BE2C (cell line): ENCODE results near the gene TSPAN31.

ENCODE experiments used
- DNase-seq: peaks from one replicate; pipeline ENCODE4 v3.0.0-alpha.2; 2020
- H3K27me3 ChIP-seq: fragments of 250-450 bp; sonication (Bioruptor Pico); 2 replicates; pipeline ENCODE4 v1.5.1; 2020; ENCODE audit warnings: mild to moderate bottlenecking
- H3K36me3 ChIP-seq: fragments of 250-450 bp; sonication (Bioruptor Pico); 2 replicates; pipeline ENCODE4 v1.5.1; 2020; ENCODE audit warnings: mild to moderate bottlenecking
- H3K4me1 ChIP-seq: fragments of 250-450 bp; sonication (Bioruptor Pico); 2 replicates; pipeline ENCODE4 v1.5.1; 2020
- H3K4me3 ChIP-seq: 2 replicates; pipeline ENCODE4 v1.5.1; 2011; ENCODE audit warnings: low read depth, low read length
- H3K9me3 ChIP-seq: fragments of 250-450 bp; sonication (Bioruptor Pico); 2 replicates; pipeline ENCODE4 v1.5.1; 2020
- TF ChIP-seq, protein P1 (sequence below): IDR thresholded peaks from 2 replicates; pipeline ENCODE4 v1.5.1; 2012; ENCODE audit warnings: mild to moderate bottlenecking, low read depth, low read length

Gene TSPAN31

DNA sequence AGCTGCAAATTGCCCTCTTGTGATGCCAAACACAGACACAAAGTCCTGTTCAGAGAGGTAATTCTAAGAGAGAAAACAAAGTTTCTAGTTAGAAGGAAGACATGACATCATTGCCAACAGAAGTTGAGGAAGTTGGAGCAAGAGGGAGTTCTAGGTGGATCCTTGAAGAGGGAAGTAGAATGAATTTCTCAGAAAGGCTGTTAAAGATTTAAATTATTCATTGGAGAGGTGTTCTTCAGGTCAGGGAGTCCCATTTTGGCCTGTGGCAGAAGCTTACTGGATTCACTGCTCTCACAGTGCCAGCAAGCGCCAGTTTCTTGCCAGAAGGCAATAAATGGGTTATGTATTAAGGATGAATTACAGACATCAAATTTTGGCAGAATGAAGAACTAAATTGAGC is 53.1 kb downstream of the TSPAN31 start:
- DNase-seq = no peak
- TF ChIP-seq, protein P1, sequence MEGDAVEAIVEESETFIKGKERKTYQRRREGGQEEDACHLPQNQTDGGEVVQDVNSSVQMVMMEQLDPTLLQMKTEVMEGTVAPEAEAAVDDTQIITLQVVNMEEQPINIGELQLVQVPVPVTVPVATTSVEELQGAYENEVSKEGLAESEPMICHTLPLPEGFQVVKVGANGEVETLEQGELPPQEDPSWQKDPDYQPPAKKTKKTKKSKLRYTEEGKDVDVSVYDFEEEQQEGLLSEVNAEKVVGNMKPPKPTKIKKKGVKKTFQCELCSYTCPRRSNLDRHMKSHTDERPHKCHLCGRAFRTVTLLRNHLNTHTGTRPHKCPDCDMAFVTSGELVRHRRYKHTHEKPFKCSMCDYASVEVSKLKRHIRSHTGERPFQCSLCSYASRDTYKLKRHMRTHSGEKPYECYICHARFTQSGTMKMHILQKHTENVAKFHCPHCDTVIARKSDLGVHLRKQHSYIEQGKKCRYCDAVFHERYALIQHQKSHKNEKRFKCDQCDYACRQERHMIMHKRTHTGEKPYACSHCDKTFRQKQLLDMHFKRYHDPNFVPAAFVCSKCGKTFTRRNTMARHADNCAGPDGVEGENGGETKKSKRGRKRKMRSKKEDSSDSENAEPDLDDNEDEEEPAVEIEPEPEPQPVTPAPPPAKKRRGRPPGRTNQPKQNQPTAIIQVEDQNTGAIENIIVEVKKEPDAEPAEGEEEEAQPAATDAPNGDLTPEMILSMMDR = no peak
- no peaks in the 10 kb centered on the region for H3K27me3 ChIP-seq
- no peak overlapping the region for H3K4me3 ChIP-seq
- peaks cover 2% of the 10 kb centered on the region; the same call in 1 of the 2 replicates for H3K4me1 ChIP-seq
- peaks cover 28% of the 10 kb centered on the region for H3K36me3 ChIP-seq
- H3K9me3 ChIP-seq = no peaks in the 10 kb centered on the region
